Heart left ventricle (tissue), 16 donors: ENCODE data around the gene ROBO1. TPM values are rescaled to one million over a fixed set of nuclear protein-coding genes. Genes with fewer than 3 reads are reported as not detected.

Source experiments
- ATAC-seq, 4 donors: fragments of 200-7000 bp; cut with Tn5 transposase; one replicate each; pipeline ENCODE4 v1.9.1; 2020 to 2022; ENCODE audit warnings: moderate library complexity in 4 of 4, mild to moderate bottlenecking in 3 of 4, moderate number of reproducible peaks in 1 of 4
- DNase-seq, 5 donors: peaks; one replicate each; pipeline ENCODE4 v3.0.0-alpha.2; 2020
- H3K27ac ChIP-seq, 12 donors: fragments of 200-600 bp; sonication (generic) in 4 of 12; one replicate each; pipeline versions ENCODE4 v1.5.0 to v1.8.0; 2016 to 2022; ENCODE audit warnings: mild to moderate bottlenecking in 2 of 12
- H3K27me3 ChIP-seq, 9 donors: fragments of 200-600 bp; sonication (generic) in 2 of 9; one replicate each; pipeline versions ENCODE4 v1.5.1 to v1.8.0; 2016 to 2022; ENCODE audit warnings: mild to moderate bottlenecking in 3 of 9
- H3K36me3 ChIP-seq, 9 donors: fragments of 200-600 bp; sonication (generic) in 2 of 9; one replicate each; pipeline versions ENCODE4 v1.5.0 to v1.8.0; 2018 to 2022; ENCODE audit warnings: mild to moderate bottlenecking in 2 of 9
- H3K4me1 ChIP-seq, 12 donors: fragments of 200-600 bp; sonication (generic) in 4 of 12; one replicate each; pipeline versions ENCODE4 v1.5.0 to v1.8.0; 2016 to 2022; ENCODE audit warnings: mild to moderate bottlenecking in 3 of 12
- H3K4me3 ChIP-seq, 12 donors: fragments of 200-600 bp; sonication (generic) in 4 of 12; one replicate each; pipeline versions ENCODE4 v1.5.0 to v1.8.0; 2017 to 2022; ENCODE audit warnings: mild to moderate bottlenecking in 9 of 12, moderate library complexity in 4 of 12
- H3K9me3 ChIP-seq, 12 donors: fragments of 200-600 bp; sonication (generic) in 4 of 12; one replicate each; pipeline versions ENCODE4 v1.5.0 to v1.8.0; 2016 to 2022; ENCODE audit warnings: mild to moderate bottlenecking in 1 of 12
- POLR2A ChIP-seq, 2 donors: fragments of 450-650 bp; IDR thresholded peaks; one replicate each; pipeline ENCODE4 v1.6.1; 2017; ENCODE audit warnings: antibody characterized with exemption in 2 of 2, mild to moderate bottlenecking in 2 of 2, moderate library complexity in 2 of 2
- WGBS, 4 donors: extraction: QIAGEN DNeasy Blood & Tissue Kit in 2 of 4; methylation state at CpG; one replicate each; pipeline versions ENCODE4 v1.1.5 to v1.1.7; 2013 to 2018; 5-methylcytosine and 5-hydroxymethylcytosine counted together
- intact Hi-C, 10 donors: fragments of 100-400 bp; cut with DNase I; formaldehyde crosslinking; loops; one replicate each; pipeline versions ENCODE4 v1.11.1 to v1.14.2; 2022
- polyA plus RNA-seq, 2 donors: library from polyadenylated mRNA; stranded (reverse); fragments of 200-250 nt; gene quantifications; one replicate each; pipeline ENCODE4 v1.2.3, GENCODE V29; 2013
- total RNA-seq, 9 donors: library from RNA; depleted of rRNA in 2 of 9; stranded (reverse); fragments of >200 nt in 2 of 9; fragmentation: NEBNext Ultra II Directional in 3 of 9; extraction: Animal tissue kit (Norgen Biotek cat#: 25700) in 3 of 9; gene quantifications; one replicate each; pipeline versions ENCODE4 v1.1.0 to v1.2.4, GENCODE V29; 2016 to 2023
- TF ChIP-seq, protein P1 (sequence below), 12 donors: fragments of 200-600 bp; sonication (generic) in 4 of 12; IDR thresholded peaks; one replicate each; pipeline versions ENCODE4 v1.5.0 to v1.8.0; 2018 to 2022; ENCODE audit warnings: antibody characterized with exemption in 12 of 12, mild to moderate bottlenecking in 5 of 12
- donor health status: ischemic (EF 13 %, LVEDD 7.1; RV severe dilation, severe dysfunction).
- donor health status: healthy with polysubstance abuse.
- donor health status: DM: no; HTN: yes; CAD: no.
- donor health status: DM: no; HTN: no; CAD: no.
- donor health status: ischemic (EF 25% LVEDD 6.9; RV normal size, moderate dysfunction).
- donor health status: ischemic (EF 25% LVEDD 5.7; RV mildly dilated, moderate dysfunction).
- donor health status: healthy.
- donor health status: DM: yes; HTN: yes; CAD: no.
- donor health status: ischemic (EF 35%, LVEDD 5.7; RV mildly dilated, moderate dysfunction).
- donor health status: nonischemic (EF 11% LVEDD 7.7; RV severe dilation, severe dysfunction).
- donor health status: DM: yes; HTN: yes; CAD: no.
- donor health status: PGD.
- donor health status: ischemic (EF 29% LVEDD 5.4; RV normal size, mild dysfunction).
- donor health status: nonischemic (EF 23%, LVEDD 6.1; RV moderate dilation, normal function).

ROBO1 gene
- total and polyA plus RNA-seq, 11 donors: 1.4 to 14.8 (median 5.7) TPM

DNA sequence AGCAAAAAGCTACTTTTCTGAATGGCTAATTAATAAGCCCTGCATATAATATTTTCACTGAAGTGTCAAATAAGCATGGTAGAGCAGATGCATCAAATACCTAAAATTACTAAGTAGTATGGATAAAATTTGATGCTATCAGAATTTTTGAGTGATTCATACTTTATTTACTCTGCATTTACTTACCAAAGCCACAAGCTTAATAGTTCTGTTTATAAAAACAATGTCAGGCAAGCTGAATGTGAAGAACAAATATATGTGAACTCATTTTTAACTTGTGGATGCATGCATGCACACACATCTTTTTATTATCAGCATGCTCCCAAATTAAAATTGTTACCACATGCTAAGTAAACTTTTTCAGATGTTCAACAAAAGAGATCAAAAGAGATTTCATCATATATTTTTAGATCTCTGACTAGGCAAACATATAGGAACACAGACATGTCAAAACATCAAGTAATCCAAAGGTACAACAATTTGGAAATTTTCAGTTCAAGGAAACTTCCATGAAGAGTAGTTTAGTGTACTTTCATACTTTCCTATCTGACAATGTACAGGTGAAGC lies 969.4 kb downstream of the ROBO1 start:
- no peak overlapping the region for H3K4me3 ChIP-seq
- ATAC-seq (no peak), DNase-seq (no peak)
- intact Hi-C loops: no loop called here
- H3K27ac ChIP-seq: no peak overlapping the region
- H3K27me3 ChIP-seq: no peaks in the 10 kb centered on the region
- no peaks in the 10 kb centered on the region for H3K36me3 ChIP-seq
- TF ChIP-seq, protein P1, sequence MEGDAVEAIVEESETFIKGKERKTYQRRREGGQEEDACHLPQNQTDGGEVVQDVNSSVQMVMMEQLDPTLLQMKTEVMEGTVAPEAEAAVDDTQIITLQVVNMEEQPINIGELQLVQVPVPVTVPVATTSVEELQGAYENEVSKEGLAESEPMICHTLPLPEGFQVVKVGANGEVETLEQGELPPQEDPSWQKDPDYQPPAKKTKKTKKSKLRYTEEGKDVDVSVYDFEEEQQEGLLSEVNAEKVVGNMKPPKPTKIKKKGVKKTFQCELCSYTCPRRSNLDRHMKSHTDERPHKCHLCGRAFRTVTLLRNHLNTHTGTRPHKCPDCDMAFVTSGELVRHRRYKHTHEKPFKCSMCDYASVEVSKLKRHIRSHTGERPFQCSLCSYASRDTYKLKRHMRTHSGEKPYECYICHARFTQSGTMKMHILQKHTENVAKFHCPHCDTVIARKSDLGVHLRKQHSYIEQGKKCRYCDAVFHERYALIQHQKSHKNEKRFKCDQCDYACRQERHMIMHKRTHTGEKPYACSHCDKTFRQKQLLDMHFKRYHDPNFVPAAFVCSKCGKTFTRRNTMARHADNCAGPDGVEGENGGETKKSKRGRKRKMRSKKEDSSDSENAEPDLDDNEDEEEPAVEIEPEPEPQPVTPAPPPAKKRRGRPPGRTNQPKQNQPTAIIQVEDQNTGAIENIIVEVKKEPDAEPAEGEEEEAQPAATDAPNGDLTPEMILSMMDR (IDR thresholded peaks at IDR 0.05): no peak
- no peak for TF ChIP-seq POLR2A (IDR thresholded peaks at IDR 0.05)
- peaks cover 0 to 7% (median 0%) of the 10 kb centered on the region in 12 donors for H3K4me1 ChIP-seq
- H3K9me3 ChIP-seq: no peaks in the 10 kb centered on the region

DNA sequence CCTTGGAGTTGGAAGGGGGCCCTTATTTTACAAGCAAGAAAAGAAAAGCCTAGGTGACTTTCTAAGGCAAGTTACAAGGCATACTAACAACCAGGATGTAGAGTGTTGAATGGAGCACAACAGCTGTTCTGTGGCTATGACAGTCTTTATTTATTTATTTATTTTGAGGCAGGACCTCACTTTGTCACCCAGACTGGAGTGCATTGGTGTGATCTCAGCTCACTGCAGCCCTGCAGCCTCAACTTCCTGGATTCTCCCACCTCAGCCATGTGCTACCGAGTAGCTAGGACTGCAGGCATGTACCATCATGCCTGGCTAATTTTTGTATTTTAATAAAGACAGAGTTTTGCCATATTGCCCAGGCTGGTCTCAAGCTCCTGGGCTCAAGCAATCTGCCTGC lies 973.4 kb downstream of the ROBO1 start:
- no peaks in the 10 kb centered on the region for H3K36me3 ChIP-seq
- no peaks in the 10 kb centered on the region for H3K4me1 ChIP-seq
- no peaks in the 10 kb centered on the region for H3K27me3 ChIP-seq
- no peaks in the 10 kb centered on the region for H3K9me3 ChIP-seq
- TF ChIP-seq, protein P1 (IDR thresholded peaks at IDR 0.05): no peak
- no peak for TF ChIP-seq POLR2A (IDR thresholded peaks at IDR 0.05)
- intact Hi-C loops: no loop called here
- ATAC-seq (no peak), DNase-seq (no peak)
- no peak overlapping the region for H3K27ac ChIP-seq
- WGBS, 4 donors: 78 to 90% (median 83%) methylated on average over 1 of the region's 1 CpG
- H3K4me3 ChIP-seq: no peak overlapping the region

DNA sequence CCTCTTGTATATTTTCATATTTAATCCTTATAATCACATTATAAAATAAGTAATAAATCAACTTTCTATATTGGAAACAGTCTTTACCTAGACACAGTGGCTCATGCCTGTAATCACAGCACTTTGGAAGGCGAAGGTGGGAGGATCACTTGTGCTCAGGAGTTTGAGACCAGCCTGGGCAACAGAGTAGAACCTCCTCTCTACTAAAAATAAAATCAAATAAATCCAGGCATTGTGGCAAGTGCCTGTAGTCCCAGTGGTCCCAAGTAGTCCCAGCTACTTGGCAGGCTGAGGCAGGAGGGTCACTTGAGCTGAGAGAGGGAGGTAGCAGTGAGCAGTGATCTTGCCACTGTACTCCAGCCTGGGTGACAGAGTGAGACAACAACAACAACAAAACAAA lies 975.1 kb downstream of the ROBO1 start:
- H3K9me3 ChIP-seq: no peaks in the 10 kb centered on the region
- no peak overlapping the region for H3K4me3 ChIP-seq
- no peak for TF ChIP-seq POLR2A (IDR thresholded peaks at IDR 0.05)
- TF ChIP-seq, protein P1 (IDR thresholded peaks at IDR 0.05): no peak
- H3K27me3 ChIP-seq: no peaks in the 10 kb centered on the region
- no peaks in the 10 kb centered on the region for H3K4me1 ChIP-seq
- DNase-seq (no peak), ATAC-seq (no peak)
- H3K36me3 ChIP-seq: no peaks in the 10 kb centered on the region
- 91 to 99% (median 98%) methylated on average over 1 of the region's 1 CpG for WGBS, 4 donors
- H3K27ac ChIP-seq: no peak overlapping the region
- intact Hi-C loops: no loop called here

DNA sequence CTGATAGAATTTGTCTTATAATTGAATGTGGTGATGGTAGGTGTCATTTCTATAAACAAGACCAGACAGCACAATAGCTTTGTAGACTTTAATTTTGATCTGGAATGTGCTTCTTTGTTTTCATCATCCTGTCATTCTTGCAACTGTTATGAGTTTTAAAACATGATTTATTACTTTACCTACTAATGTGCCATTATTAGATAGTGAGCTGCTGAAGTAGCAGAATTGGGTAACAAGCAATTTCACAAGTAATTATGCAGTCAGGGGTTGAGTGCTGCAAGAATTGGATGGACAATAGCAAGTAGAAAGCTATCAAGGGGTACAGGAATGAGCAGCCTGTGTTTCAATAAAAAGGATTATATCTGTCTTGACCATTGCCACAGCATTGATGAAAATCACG lies 975.6 kb downstream of the ROBO1 start:
- H3K27me3 ChIP-seq: no peaks in the 10 kb centered on the region
- 95 to 98% (median 97%) methylated on average over 1 of the region's 1 CpG for WGBS, 4 donors
- no peak for ATAC-seq
- no peak overlapping the region for H3K4me3 ChIP-seq
- H3K9me3 ChIP-seq: no peaks in the 10 kb centered on the region
- DNase-seq: no peak
- intact Hi-C loops: no loop called here
- no peaks in the 10 kb centered on the region for H3K36me3 ChIP-seq
- no peak for TF ChIP-seq POLR2A (IDR thresholded peaks at IDR 0.05)
- TF ChIP-seq, protein P1 (IDR thresholded peaks at IDR 0.05): no peak
- H3K4me1 ChIP-seq: no peaks in the 10 kb centered on the region
- H3K27ac ChIP-seq: no peak overlapping the region
